CD4-positive, alpha-beta T cell (primary cell): ENCODE measurements around the gene TRAF3. TPM values are rescaled to one million over a fixed set of nuclear protein-coding genes. Genes with fewer than 3 reads are reported as not detected.
A peak's percentile ranks its signal among the peaks of the same experiment; 100 is the strongest.

Experiments used
- ATAC-seq: fragments of 200-7000 bp; cut with Tn5 transposase; one replicate; pipeline ENCODE4 v1.10.0; 2022; ENCODE audit warnings: mild to moderate bottlenecking; ENCODE audit not compliant: poor library complexity
- CTCF ChIA-PET: fragments of 350-600 bp; sonication (Branson Sonifier 250); formaldehyde crosslinking; loops from one replicate; lab custom pipeline; 2021; ENCODE audit warnings: antibody characterized with exemption, inconsistent platforms; lab: Charles Lee
- POLR2A ChIA-PET: fragments of 350-600 bp; sonication (Branson Sonifier 250); formaldehyde crosslinking; loops from one replicate; lab custom pipeline; 2021; ENCODE audit warnings: antibody characterized with exemption, inconsistent platforms; lab: Charles Lee
- DNase-seq, 14 experiments: peaks; one replicate each; pipeline ENCODE4 v3.0.0-alpha.2; 2013 to 2020; ENCODE audit warnings: mixed read lengths in 2 of 14
- H3K27ac ChIP-seq, 2 donors: one replicate each; pipeline versions ENCODE4 v1.5.1 to v1.7.0; 2013; ENCODE audit warnings: low read length in 2 of 2, low read depth in 1 of 2, mild to moderate bottlenecking in 1 of 2
- H3K27me3 ChIP-seq, 2 experiments: 1 replicate in 1 of 2; 2 replicates in 1 of 2; pipeline versions ENCODE4 v1.6.1 to v1.7.0; 2013; ENCODE audit warnings: low read length in 2 of 2, control low read depth in 1 of 2, mild to moderate bottlenecking in 1 of 2, moderate library complexity in 1 of 2; ENCODE audit not compliant: insufficient read depth in 2 of 2, control insufficient read depth in 1 of 2
- H3K36me3 ChIP-seq: one replicate; pipeline ENCODE4 v1.6.1; 2013; ENCODE audit warnings: low read length, control low read depth; ENCODE audit not compliant: insufficient read depth
- H3K4me1 ChIP-seq: one replicate; pipeline ENCODE4 v1.6.1; 2013; ENCODE audit warnings: low read length, control low read depth; ENCODE audit not compliant: insufficient read depth
- H3K4me3 ChIP-seq: one replicate; pipeline ENCODE4 v1.5.1; 2013; ENCODE audit warnings: mild to moderate bottlenecking, low read length, moderate library complexity
- H3K9me3 ChIP-seq, 2 experiments: 1 replicate in 1 of 2; 2 replicates in 1 of 2; pipeline versions ENCODE4 v1.6.1 to v1.7.0; 2013; ENCODE audit warnings: low read length in 2 of 2, mild to moderate bottlenecking in 2 of 2, control low read depth in 1 of 2, moderate library complexity in 1 of 2; ENCODE audit not compliant: control insufficient read depth in 1 of 2, insufficient read depth in 1 of 2
- H3K27ac Mint-ChIP-seq: one replicate; pipeline ENCODE4 v1.8.0; 2020; ENCODE audit warnings: mixed read lengths
- H3K27me3 Mint-ChIP-seq: one replicate; pipeline ENCODE4 v1.8.0; 2021; ENCODE audit warnings: mixed read lengths
- H3K36me3 Mint-ChIP-seq: one replicate; pipeline ENCODE4 v1.8.0; 2021; ENCODE audit warnings: low read depth, mixed read lengths
- H3K4me1 Mint-ChIP-seq: one replicate; pipeline ENCODE4 v1.8.0; 2021; ENCODE audit warnings: low read depth, mixed read lengths
- H3K4me3 Mint-ChIP-seq: one replicate; pipeline ENCODE4 v1.8.0; 2020; ENCODE audit warnings: mild to moderate bottlenecking, mixed read lengths
- H3K9me3 Mint-ChIP-seq: one replicate; pipeline ENCODE4 v1.8.0; 2020; ENCODE audit warnings: mixed read lengths
- CTCF ChIP-seq: fragments of 200-600 bp; IDR thresholded peaks from one replicate; pipeline ENCODE4 v1.8.0; 2022; ENCODE audit warnings: antibody characterized with exemption, mild to moderate bottlenecking
- intact Hi-C, 2 experiments: fragments of 100-400 bp; cut with DNase I in 1 of 2; cut with micrococcal nuclease in 1 of 2; formaldehyde crosslinking; loops; one replicate each; pipeline versions ENCODE4 v1.15.1 to v1.9.0; 2023 to 2025; cut with DNase I, micrococcal nuclease
- total RNA-seq, 174 experiments: library from RNA in 2 of 174; stranded (reverse) in 2 of 174; gene quantifications; one replicate each; pipeline ENCODE4 v1.2.3 and lab custom pipeline; 2021 to 2026

Gene TRAF3
- total RNA-seq, 2 experiments from 2014 or later = 27.1 to 32.4 TPM

- Histone ChIP-seq H3K36me3 (no peaks in the 10 kb centered on the region), H3K27me3 (peaks cover 35% of the 10 kb centered on the region in 2 experiments), H3K4me3 (peak overlapping the region; percentile 36), H3K4me1 (peaks cover 31% of the 10 kb centered on the region), H3K9me3 (peaks cover 0 to 19% of the 10 kb centered on the region in 2 experiments), H3K27ac (no peak overlapping the region)
- no peak overlapping the region for H3K27ac Mint-ChIP-seq
- TF ChIP-seq CTCF = no peak
- H3K36me3 Mint-ChIP-seq = no peaks in the 10 kb centered on the region
- no peak overlapping the region for H3K4me3 Mint-ChIP-seq
- intact Hi-C loops = loop anchor here in 1 of 2 experiments (5.0 to 10.0 kb wide), 2 partner anchors 335 to 407 kb away; partner anchors contain the start of gene RCOR1
- H3K4me1 Mint-ChIP-seq = peaks cover 11% of the 10 kb centered on the region
- no peaks in the 10 kb centered on the region for H3K9me3 Mint-ChIP-seq
- no peak for DNase-seq
- POLR2A ChIA-PET = no interaction called here
- CTCF ChIA-PET = no interaction called here
- ATAC-seq = no peak
- peaks cover 23% of the 10 kb centered on the region for H3K27me3 Mint-ChIP-seq
Observed at GRCh38 chr14:102929241-102930137, 152.2 kb downstream of the TRAF3 start.

- peak in 2 of 14 experiments; percentile 12 to 44 for DNase-seq
- POLR2A ChIA-PET = interaction anchor here (0.6 kb wide), 1 partner anchor 403 kb away, joined by 3 read pairs; no protein-coding TSS in a partner anchor
- Mint-ChIP-seq H3K36me3 (no peaks in the 10 kb centered on the region), H3K4me3 (no peak overlapping the region), H3K27ac (no peak overlapping the region), H3K4me1 (peaks cover 10% of the 10 kb centered on the region), H3K27me3 (peaks cover 20% of the 10 kb centered on the region), H3K9me3 (no peaks in the 10 kb centered on the region)
- CTCF ChIA-PET = no interaction called here
- intact Hi-C loops = no loop called here
- no peak for ATAC-seq
- H3K4me3 ChIP-seq = no peak overlapping the region
- H3K4me1 ChIP-seq = peaks cover 29% of the 10 kb centered on the region
- TF ChIP-seq CTCF = no peak
- no peaks in the 10 kb centered on the region for H3K36me3 ChIP-seq
- peaks cover 0 to 19% of the 10 kb centered on the region in 2 experiments for H3K9me3 ChIP-seq
- H3K27me3 ChIP-seq = peaks cover 30 to 31% of the 10 kb centered on the region in 2 experiments
- no peak overlapping the region for H3K27ac ChIP-seq
Observed at GRCh38 chr14:102930138-102930752, 153.0 kb downstream of the TRAF3 start.

GRCh38 chr14:102930753-102931579 lies 153.7 kb downstream of the TRAF3 start:
- intact Hi-C loops = no loop called here
- Histone ChIP-seq H3K36me3 (no peaks in the 10 kb centered on the region), H3K27me3 (peaks cover 25 to 29% of the 10 kb centered on the region in 2 experiments), H3K9me3 (peaks cover 0 to 19% of the 10 kb centered on the region in 2 experiments), H3K4me3 (no peak overlapping the region), H3K27ac (no peak overlapping the region), H3K4me1 (peaks cover 29% of the 10 kb centered on the region)
- no peak for TF ChIP-seq CTCF
- Mint-ChIP-seq H3K9me3 (no peaks in the 10 kb centered on the region), H3K27me3 (peaks cover 16% of the 10 kb centered on the region), H3K4me1 (peaks cover 7% of the 10 kb centered on the region), H3K27ac (no peak overlapping the region), H3K4me3 (peak overlapping the region; percentile 30), H3K36me3 (no peaks in the 10 kb centered on the region)
- ATAC-seq (no peak), DNase-seq (no peak)
- ChIA-PET CTCF (no interaction called here), POLR2A (interaction anchor here (0.6 kb wide), 1 partner anchor 402 kb away, joined by 3 read pairs; no protein-coding TSS in a partner anchor)
